ENCODE data around the gene LRPAP1.
"Not testable (repeated sequence)": the region's sequence is repeated elsewhere in the genome, so short reads cannot be mapped to it uniquely, and the experiment has no call there.

Gene LRPAP1

GRCh38 chr4:3518511-3518880, 13.7 kb downstream of the LRPAP1 start:
- DNase-seq (ENCODE audit: low read depth), result no peak

- DNase-seq (ENCODE audit: low read depth), result no peak
These were observed 14.3 kb downstream of the LRPAP1 start for GRCh38 chr4:3517731-3518510.

- no peak for DNase-seq (ENCODE audit: low read depth)
These were observed 15.1 kb downstream of the LRPAP1 start for GRCh38 chr4:3516836-3517730.

DNA sequence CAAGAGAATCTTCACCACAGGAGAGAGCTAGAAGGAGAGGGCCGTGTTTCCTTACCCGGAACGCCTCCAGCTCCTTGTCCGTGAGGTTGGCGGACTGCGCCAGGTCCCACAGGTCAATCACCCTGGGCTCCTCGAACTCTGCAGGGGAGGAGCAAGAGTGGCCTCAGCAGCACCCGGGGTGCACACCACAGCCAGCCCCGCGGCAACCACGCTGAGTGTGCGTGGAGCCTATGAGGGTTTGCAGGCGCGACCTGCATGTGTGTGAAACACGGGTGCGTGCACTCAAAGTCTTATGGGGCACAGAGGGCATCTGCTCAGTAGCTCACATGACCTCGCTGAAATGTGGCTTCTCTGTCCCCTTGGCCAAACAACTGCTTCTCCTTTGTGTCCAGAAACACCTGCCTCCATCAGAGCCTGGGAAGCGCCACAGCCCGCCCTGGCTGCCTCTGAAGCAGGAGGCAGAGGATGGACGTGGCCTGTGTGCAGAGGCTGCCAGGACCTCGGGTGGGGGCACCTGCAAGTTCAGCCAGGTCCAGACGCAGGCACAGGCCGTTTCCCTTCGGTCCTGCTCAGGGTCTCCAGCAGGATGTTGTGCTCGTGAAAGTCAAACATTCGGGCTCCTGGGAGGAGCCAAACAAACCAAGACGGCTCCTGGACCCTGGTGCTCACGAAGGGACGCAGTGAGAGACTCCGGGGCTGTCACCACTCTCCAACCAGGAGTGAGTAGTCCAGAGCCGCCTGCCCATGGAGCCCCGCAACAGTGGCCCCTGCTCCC, 16.0 kb downstream of the LRPAP1 start:
- no peak for DNase-seq (ENCODE audit: low read depth)

- DNase-seq (ENCODE audit: low read depth), result no peak
These were observed 16.6 kb downstream of the LRPAP1 start for GRCh38 chr4:3515646-3516045.

- DNase-seq (ENCODE audit: low read depth), result no peak
These were observed 17.3 kb downstream of the LRPAP1 start for GRCh38 chr4:3514806-3515501.

DNA sequence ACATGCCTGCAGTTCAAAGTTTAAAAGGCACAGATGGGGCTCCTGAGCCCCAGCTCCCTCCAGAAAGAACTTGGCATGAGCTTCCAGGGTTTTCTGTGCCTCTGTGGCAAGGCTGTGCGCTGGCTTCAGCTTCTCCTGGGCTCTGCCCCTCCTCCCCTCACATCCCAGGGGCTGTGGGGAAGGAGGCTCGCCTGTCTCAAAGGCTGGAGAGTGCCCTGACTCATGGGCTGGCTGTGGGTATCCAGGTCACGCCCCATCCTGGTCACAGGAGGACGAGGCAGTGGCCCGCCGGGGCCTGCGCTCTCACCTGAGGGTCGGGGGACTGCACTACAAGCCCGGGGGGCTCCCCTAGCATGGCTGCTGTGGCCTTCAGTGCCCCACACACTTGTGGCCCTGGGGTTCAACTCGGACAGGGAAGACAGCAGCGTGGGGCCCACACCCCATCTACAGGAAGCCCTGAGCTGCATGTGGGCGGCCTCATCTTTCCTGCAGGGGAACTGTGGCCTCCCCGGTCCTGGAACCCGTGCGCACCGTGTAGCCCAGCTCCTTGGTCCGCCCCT, 17.9 kb downstream of the LRPAP1 start:
- DNase-seq (ENCODE audit: low read depth), result no peak

DNA sequence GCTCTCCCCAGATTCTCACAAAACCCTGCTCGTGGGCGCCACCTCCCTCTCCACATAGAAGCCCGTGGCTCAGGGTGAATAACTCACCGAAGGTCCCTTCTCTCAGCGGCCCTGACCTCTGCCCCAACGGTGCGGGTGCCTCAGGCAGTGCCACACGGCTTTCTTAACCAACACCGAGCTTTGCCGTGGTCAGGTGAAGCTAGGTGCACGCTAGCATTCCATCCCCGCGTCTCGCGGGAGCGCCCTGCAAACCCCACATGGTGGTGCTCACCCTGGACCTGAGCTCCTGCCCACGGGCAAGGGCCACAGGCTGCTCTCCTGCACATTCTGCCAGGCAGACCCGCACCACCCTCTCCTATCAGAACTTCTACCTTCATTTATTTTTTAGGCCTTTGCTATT, 18.4 kb downstream of the LRPAP1 start:
- no peak for DNase-seq (ENCODE audit: low read depth)

DNA sequence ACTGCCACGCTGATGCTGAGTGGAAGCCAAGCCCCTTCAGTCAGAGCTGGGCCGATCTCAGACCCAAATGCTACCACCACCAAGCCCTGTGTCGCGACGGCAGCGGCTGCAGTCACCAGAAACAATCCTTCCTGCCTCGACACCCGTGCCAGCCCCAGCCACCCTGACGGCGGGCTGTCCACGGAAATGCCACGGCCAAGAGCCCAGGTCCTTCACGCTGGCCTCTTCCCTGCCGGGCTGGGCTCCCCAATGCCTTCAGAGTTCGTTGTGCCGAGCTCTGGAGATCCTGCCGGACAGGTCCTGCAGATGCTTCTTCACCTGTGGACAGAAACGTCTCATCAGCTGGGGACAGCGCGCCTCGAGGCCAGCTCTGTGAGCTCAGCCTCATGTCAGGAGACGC, 19.5 kb downstream of the LRPAP1 start:
- DNase-seq (ENCODE audit: low read depth), result no peak

GRCh38 chr4:3512279-3512678, 19.9 kb downstream of the LRPAP1 start:
- DNase-seq (ENCODE audit: low read depth), result no peak

DNA sequence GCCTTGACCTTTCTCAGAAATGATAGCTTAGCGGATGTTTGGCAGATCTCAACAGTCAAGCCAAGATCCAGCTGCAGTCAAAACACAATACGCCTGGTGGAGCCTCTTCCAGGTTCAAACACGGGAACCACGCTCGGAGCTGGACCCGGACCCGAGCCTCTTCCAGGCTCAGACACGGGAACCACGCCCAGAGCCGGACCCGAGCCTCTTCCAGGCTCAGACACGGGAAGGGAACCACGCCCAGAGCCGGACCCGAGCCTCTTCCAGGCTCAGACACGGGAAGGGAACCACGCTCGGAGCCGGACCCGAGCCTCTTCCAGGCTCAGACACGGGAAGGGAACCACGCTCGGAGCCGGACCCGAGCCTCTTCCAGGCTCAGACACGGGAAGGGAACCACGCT, 20.6 kb downstream of the LRPAP1 start:
- DNase-seq (ENCODE audit: low read depth), result not testable (repeated sequence)

DNA sequence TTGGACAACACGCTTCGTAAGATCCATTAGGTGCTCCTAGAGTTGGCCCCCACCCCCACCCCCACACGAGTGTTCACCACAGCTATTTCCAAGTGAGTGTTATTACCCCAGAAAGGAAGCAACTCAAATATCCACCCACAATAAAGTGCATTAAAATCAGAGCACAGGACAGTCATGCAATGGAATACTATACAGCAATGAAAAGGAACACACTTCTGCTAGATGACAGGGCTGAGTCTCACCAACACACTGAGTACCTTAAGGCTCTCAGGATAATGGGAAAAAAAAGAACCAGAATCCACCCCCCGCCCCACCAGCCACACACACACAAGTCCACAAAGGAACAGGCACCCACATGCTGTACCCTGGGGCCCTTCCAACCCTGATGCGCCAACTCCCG, 21.0 kb downstream of the LRPAP1 start:
- no peak for DNase-seq (ENCODE audit: low read depth)

- DNase-seq (ENCODE audit: low read depth), result no peak
These were observed 21.7 kb downstream of the LRPAP1 start for GRCh38 chr4:3510481-3510880.

GRCh38 chr4:3508542-3508941, 23.7 kb downstream of the LRPAP1 start:
- DNase-seq (ENCODE audit: low read depth), result no peak

- DNase-seq (ENCODE audit: low read depth), result no peak
These were observed 27.0 kb downstream of the LRPAP1 start for GRCh38 chr4:3505231-3505630.

- DNase-seq (ENCODE audit: low read depth), result no peak
These were observed 29.0 kb downstream of the LRPAP1 start for GRCh38 chr4:3502941-3503936.

DNA sequence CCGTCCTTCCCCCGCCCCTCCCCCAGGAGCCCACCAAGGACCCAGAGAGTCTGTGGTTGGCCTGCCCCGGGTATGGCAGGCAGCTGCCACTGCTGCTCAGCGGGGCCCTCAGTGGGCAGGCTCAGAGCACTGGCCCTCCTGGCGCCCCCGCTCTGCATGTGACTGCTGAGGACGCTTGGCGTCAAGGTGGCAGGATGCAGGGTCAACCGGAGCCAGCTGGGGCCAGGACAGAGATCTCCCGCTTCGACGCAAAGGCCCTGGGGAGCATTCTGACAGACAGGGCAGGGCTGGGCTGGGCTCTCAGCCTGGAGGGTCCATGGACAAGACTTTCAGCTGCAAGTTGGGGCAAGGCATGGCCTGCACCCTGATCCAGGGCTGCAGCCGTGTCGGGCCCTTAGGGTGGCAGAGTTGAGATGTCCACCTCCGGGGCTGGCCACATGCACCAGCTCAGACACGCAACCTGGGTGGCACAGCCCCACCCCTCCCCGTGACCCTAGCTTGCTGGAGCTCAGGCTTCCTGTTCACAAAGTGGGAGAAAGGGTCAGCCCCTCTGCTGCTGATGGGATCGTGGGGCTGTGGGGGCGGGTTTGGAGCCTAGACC, 30.3 kb downstream of the LRPAP1 start:
- DNase-seq (ENCODE audit: low read depth), result no peak

DNA sequence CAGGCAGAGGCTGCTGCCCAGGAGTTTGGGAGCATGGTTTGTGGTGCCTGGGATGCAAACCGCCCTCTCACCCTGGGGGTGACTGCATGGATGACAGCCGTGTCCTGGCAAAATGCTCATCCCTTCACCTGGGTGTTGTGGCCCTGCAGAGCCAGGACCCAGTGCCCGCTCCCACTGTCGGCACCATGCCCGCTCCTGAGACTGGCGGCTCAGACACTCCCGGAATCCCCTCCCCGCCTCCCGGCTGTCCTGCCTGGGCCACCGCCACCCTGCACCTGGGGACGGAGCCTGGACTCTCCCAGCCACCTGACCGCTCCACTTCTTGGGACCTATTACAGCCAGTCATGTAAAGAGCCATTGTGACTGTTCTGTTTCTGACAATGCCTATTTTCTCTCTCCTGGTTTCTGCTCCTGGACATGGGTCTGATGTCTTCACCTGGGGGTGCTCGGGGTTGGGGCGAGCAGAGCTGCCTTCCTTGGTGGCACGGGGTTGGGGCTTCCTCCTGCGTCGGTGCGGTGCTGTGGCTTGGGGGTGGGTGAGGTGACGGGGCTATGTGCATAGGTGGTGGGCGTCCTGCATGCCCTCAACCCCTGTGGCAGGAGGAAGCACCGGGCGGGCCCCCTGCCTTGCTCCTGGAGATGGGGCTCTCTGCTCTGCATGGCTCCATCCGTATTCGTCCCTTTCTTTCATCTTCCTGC, 30.9 kb downstream of the LRPAP1 start:
- no peak for DNase-seq (ENCODE audit: low read depth)

- no peak for DNase-seq (ENCODE audit: low read depth)
These were observed 31.6 kb downstream of the LRPAP1 start for GRCh38 chr4:3500634-3501101.

Data from activated T-helper 9 cell treated with anti-CD3 and anti-CD28 coated beads, Interleukin-2, amount 50 U/mL, for 16 hours (primary cell).